SK-N-SH treated with all-trans-retinoic acid at 6 μM for 48 hours (cell line): ENCODE data around the gene CLEC4E.

Source experiments
- ARNTL ChIP-seq: fragments of 450-650 bp; formaldehyde crosslinking; IDR thresholded peaks from 2 replicates; pipeline ENCODE4 v1.5.0; 2020; ENCODE audit warnings: low read depth, mild to moderate bottlenecking, moderate library complexity, borderline replicate concordance
- BACH2 ChIP-seq: fragments of 250-450 bp; sonication (Bioruptor Pico); IDR thresholded peaks from 2 replicates; pipeline ENCODE4 v1.9.0; 2021; ENCODE audit warnings: mild to moderate bottlenecking, borderline replicate concordance
- CSDC2 ChIP-seq: fragments of 250-450 bp; sonication (Bioruptor Pico); IDR thresholded peaks from 2 replicates; pipeline ENCODE4 v1.5.0; 2020; ENCODE audit warnings: mild to moderate bottlenecking, moderate library complexity
- ISL1 ChIP-seq: fragments of 250-450 bp; sonication (Bioruptor Pico); IDR thresholded peaks from 2 replicates; pipeline ENCODE4 v2.1.2; 2022; ENCODE audit warnings: mild to moderate bottlenecking, moderate library complexity
- OSR1 ChIP-seq: fragments of 250-450 bp; sonication (Bioruptor Pico); IDR thresholded peaks from 2 replicates; pipeline ENCODE4 v1.8.0; 2022; ENCODE audit warnings: moderate library complexity, mild to moderate bottlenecking, inconsistent platforms
- PPARA ChIP-seq: fragments of 250-450 bp; sonication (Bioruptor Pico); IDR thresholded peaks from 2 replicates; pipeline ENCODE4 v1.5.0; 2020; ENCODE audit warnings: mild to moderate bottlenecking, borderline replicate concordance
- RARB ChIP-seq: fragments of 250-450 bp; sonication (Bioruptor Pico); IDR thresholded peaks from 2 replicates; pipeline ENCODE4 v1.8.0; 2021; ENCODE audit warnings: mild to moderate bottlenecking, moderate library complexity
- TOX ChIP-seq: fragments of 250-450 bp; sonication (Bioruptor Pico); IDR thresholded peaks from 2 replicates; pipeline ENCODE4 v1.8.0; 2021; ENCODE audit warnings: mild to moderate bottlenecking, moderate library complexity, borderline replicate concordance
- ZFP3 ChIP-seq: fragments of 250-450 bp; sonication (Bioruptor Pico); IDR thresholded peaks from 2 replicates; pipeline ENCODE4 v1.5.0; 2020; ENCODE audit warnings: mild to moderate bottlenecking, moderate library complexity
- ZFP30 ChIP-seq: fragments of 450-650 bp; formaldehyde crosslinking; IDR thresholded peaks from 2 replicates; pipeline ENCODE4 v1.5.0; 2022; ENCODE audit warnings: mild to moderate bottlenecking, moderate library complexity
- TF ChIP-seq, protein P1 (sequence below): fragments of 250-450 bp; sonication (Bioruptor Pico); IDR thresholded peaks from 2 replicates; pipeline ENCODE4 v1.5.1; 2020; ENCODE audit warnings: low read depth, mild to moderate bottlenecking, moderate library complexity
- TF ChIP-seq, protein P2 (sequence below): fragments of 250-450 bp; sonication (Bioruptor Pico); IDR thresholded peaks from 2 replicates; pipeline ENCODE4 v1.8.0; 2020; ENCODE audit warnings: mild to moderate bottlenecking, moderate library complexity, borderline replicate concordance

DNA sequence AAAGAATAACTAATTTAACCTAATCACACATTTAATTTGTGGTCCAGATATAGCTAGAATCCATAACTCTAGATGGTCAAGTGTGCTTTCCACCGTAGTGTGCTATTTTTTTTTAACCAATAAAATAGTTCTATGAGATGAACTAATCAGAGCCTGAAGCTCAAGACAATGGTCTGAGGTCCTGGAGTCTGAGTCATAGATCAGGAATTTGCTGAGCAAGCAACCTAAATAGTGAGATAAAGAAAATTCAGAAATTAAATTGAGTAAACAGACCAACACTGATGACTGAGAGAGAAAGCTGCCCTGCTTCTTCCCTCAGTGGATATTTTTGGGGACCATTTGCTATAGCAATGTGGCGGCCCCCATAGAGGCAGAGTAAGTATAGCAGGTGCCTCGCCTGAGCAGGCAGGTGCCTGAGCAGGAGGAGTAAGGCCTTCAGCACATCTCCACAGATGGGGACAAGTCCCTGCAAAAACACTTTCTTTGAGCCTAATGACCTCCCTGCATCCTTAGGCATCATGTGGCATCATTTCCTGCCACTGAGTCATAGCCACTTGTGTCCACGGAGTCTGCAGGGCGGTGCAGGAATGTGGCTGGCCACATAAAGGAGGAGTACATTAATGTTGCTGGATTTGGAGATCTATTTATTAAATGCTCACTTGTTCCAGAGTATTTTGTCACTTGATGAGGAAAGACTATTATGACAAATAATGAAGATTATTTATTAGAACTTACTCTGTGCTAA is 13.9 kb upstream of the CLEC4E start:
- no peak for TF ChIP-seq CSDC2 (CRISPR knock-in tag)
- no peak for TF ChIP-seq TOX (CRISPR knock-in tag)
- TF ChIP-seq, protein P1, sequence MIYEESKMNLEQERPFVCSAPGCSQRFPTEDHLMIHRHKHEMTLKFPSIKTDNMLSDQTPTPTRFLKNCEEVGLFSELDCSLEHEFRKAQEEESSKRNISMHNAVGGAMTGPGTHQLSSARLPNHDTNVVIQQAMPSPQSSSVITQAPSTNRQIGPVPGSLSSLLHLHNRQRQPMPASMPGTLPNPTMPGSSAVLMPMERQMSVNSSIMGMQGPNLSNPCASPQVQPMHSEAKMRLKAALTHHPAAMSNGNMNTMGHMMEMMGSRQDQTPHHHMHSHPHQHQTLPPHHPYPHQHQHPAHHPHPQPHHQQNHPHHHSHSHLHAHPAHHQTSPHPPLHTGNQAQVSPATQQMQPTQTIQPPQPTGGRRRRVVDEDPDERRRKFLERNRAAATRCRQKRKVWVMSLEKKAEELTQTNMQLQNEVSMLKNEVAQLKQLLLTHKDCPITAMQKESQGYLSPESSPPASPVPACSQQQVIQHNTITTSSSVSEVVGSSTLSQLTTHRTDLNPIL (CRISPR knock-in tag), result no peak
- TF ChIP-seq BACH2 (CRISPR knock-in tag), result no peak
- TF ChIP-seq PPARA (CRISPR knock-in tag), result no peak
- TF ChIP-seq ISL1, result no peak
- no peak for TF ChIP-seq ZFP30 (CRISPR knock-in tag)
- no peak for TF ChIP-seq RARB (CRISPR knock-in tag)
- TF ChIP-seq, protein P2, sequence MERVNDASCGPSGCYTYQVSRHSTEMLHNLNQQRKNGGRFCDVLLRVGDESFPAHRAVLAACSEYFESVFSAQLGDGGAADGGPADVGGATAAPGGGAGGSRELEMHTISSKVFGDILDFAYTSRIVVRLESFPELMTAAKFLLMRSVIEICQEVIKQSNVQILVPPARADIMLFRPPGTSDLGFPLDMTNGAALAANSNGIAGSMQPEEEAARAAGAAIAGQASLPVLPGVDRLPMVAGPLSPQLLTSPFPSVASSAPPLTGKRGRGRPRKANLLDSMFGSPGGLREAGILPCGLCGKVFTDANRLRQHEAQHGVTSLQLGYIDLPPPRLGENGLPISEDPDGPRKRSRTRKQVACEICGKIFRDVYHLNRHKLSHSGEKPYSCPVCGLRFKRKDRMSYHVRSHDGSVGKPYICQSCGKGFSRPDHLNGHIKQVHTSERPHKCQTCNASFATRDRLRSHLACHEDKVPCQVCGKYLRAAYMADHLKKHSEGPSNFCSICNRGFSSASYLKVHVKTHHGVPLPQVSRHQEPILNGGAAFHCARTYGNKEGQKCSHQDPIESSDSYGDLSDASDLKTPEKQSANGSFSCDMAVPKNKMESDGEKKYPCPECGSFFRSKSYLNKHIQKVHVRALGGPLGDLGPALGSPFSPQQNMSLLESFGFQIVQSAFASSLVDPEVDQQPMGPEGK (CRISPR knock-in tag), result no peak
- TF ChIP-seq ZFP3 (CRISPR knock-in tag), result no peak
- TF ChIP-seq ARNTL (CRISPR knock-in tag), result no peak
- no peak for TF ChIP-seq OSR1
